Activated naive CD8-positive, alpha-beta T cell treated with anti-CD3 and anti-CD28 coated beads, Interleukin-2, amount 10 ng/mL, durations not matched to agents 7 days and 5 days (primary cell): ENCODE measurements around the gene LRRC19. TPM values are rescaled to one million over a fixed set of nuclear protein-coding genes. Genes with fewer than 3 reads are reported as not detected.

ENCODE experiments used
- ATAC-seq: fragments of 150-1000 bp; cut with Tn5 transposase; one replicate; pipeline ENCODE4 v1.10.0; 2021; ENCODE audit warnings: low read depth, moderate library complexity
- POLR2A ChIA-PET: fragments of 350-600 bp; sonication (Branson Sonifier 250); formaldehyde crosslinking; loops from one replicate; lab custom pipeline; 2021; ENCODE audit warnings: antibody characterized with exemption; lab: Charles Lee
- DNase-seq: peaks from one replicate; pipeline ENCODE4 v3.0.0; 2021
- H3K27ac Mint-ChIP-seq: one replicate; pipeline ENCODE4 v1.8.0; 2022; ENCODE audit warnings: mild to moderate bottlenecking, mixed read lengths
- H3K27me3 Mint-ChIP-seq: one replicate; pipeline ENCODE4 v1.8.0; 2022; ENCODE audit warnings: mild to moderate bottlenecking, moderate library complexity, mixed read lengths
- H3K36me3 Mint-ChIP-seq: one replicate; pipeline ENCODE4 v1.8.0; 2021; ENCODE audit warnings: mild to moderate bottlenecking, mixed read lengths
- H3K4me1 Mint-ChIP-seq: one replicate; pipeline ENCODE4 v1.8.0; 2021; ENCODE audit warnings: mixed read lengths
- H3K4me3 Mint-ChIP-seq: one replicate; pipeline ENCODE4 v1.8.0; 2022; ENCODE audit warnings: mild to moderate bottlenecking, moderate library complexity, mixed read lengths
- H3K9me3 Mint-ChIP-seq: one replicate; pipeline ENCODE4 v1.8.0; 2021; ENCODE audit warnings: mixed read lengths
- total RNA-seq, 2 experiments: library from RNA; stranded (reverse); gene quantifications; one replicate each; pipeline ENCODE4 v1.2.3, GENCODE V29; 2021

The LRRC19 gene, protein sequence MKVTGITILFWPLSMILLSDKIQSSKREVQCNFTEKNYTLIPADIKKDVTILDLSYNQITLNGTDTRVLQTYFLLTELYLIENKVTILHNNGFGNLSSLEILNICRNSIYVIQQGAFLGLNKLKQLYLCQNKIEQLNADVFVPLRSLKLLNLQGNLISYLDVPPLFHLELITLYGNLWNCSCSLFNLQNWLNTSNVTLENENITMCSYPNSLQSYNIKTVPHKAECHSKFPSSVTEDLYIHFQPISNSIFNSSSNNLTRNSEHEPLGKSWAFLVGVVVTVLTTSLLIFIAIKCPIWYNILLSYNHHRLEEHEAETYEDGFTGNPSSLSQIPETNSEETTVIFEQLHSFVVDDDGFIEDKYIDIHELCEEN
- total RNA-seq, result not detected

DNA sequence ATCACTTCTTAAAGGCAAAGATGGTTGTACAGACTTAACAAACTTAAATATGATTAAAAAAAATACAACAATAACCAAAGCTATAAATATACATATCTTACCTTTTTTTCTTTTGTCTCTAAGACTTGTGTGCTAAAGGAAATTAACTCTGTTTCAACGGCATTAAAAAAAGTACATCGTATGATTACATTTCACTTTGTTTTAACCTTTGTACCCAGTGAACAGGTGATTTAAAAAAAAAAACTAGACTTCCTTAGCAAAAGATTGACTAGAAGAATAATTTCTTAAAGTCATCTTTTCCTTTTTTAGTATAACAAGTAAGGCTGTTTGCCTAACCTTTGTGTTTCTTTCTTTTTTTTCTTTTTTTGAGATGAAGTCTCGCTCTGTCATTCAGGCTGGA, at the start of gene LRRC19:
Gene LRRC19, minus strand, starts transcription at position 182 of the 400 bp plus-strand sequence. CDS start 5,978 bp downstream, outside the sequence.
- no peaks in the 10 kb centered on the region for H3K4me1 Mint-ChIP-seq
- POLR2A ChIA-PET, result no interaction called here
- H3K4me3 Mint-ChIP-seq, result no peak within 1 kb of the TSS
- ATAC-seq (no peak), DNase-seq (no peak)
- H3K27ac Mint-ChIP-seq, result no peak within 1 kb of the TSS
- peaks cover 1% of the 10 kb centered on the region for H3K9me3 Mint-ChIP-seq
- peaks cover 1% of the 10 kb centered on the region for H3K36me3 Mint-ChIP-seq
- no peaks in the 10 kb centered on the region for H3K27me3 Mint-ChIP-seq

DNA sequence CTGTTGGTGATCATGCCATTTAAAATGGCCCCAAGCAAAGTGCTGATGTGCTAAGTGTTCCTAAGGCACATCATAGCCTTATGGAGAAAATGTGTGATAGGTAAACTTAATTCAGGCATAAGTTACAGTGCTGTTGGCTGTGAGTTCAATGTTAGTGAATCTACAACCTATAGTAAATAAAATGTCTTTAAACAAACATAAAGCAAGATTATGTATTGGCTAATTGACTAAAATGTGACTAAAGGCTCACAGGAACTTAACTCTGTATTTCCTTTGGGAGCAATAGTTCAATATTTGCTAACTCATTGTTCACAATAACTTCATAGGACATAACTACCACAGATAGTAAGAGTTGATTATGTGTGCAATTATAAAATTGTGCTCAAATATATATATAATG, 49.4 kb upstream of the LRRC19 start:
- DNase-seq (no peak), ATAC-seq (no peak)
- no peak overlapping the region for H3K4me3 Mint-ChIP-seq
- no peak overlapping the region for H3K27ac Mint-ChIP-seq
- POLR2A ChIA-PET, result no interaction called here
- H3K4me1 Mint-ChIP-seq, result no peaks in the 10 kb centered on the region
- no peaks in the 10 kb centered on the region for H3K9me3 Mint-ChIP-seq
- no peaks in the 10 kb centered on the region for H3K27me3 Mint-ChIP-seq
- no peaks in the 10 kb centered on the region for H3K36me3 Mint-ChIP-seq

DNA sequence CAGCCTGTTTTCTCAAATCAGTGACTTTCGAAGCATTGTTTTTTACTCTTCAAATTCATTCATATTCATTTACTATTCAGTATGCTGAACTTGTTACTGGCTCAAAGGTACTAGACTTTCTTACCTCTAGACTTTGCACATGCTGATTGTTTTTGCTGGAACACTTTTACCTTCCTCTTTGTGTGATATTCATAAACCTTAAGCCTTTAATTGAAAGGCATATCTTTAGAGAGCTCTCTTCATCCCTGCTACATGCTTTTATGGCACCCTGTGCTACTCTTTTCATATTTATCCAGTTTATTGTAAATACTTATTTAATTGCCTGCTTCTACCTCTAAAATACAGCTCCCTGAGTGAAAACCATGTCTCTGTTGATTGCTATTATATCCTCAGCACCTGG, 48.7 kb upstream of the LRRC19 start:
- no peak overlapping the region for H3K4me3 Mint-ChIP-seq
- POLR2A ChIA-PET, result no interaction called here

DNA sequence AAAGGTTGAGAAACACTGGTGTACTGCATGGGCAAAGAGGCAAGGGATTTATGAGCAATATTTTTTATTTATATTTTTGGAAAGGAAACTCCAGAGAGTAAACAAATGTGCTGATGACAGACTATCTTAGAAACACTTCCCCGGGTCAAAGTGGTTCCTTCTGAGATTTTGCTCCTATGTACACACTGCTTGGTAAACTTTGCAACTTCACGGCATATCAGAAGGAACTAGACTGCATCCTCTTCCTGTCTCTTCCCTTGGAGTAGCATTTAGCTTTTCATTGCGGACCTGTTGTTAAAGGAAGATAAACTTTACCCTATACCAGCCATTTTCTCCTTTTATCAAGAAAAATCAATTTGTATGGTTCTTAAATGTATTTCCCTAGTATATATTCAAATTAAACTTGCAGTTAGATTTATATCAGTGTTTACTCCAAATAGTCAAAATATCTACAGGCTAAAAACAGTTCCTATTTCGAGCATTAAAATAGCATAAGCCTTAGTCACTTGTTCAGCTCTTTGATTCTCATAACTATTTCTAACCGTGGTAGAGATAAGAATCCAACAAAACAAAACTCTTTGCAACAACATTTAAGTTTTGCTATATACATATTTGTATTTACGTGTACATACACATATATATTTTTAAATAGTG, 48.0 kb upstream of the LRRC19 start:
- no peaks in the 10 kb centered on the region for H3K36me3 Mint-ChIP-seq

More for the DNA sequence above, 48.7 kb upstream of the LRRC19 start:
- no peaks in the 10 kb centered on the region for H3K27me3 Mint-ChIP-seq
- DNase-seq (no peak), ATAC-seq (no peak)
- no peak overlapping the region for H3K27ac Mint-ChIP-seq
- no peaks in the 10 kb centered on the region for H3K9me3 Mint-ChIP-seq
- H3K36me3 Mint-ChIP-seq, result no peaks in the 10 kb centered on the region
- no peaks in the 10 kb centered on the region for H3K4me1 Mint-ChIP-seq

DNA sequence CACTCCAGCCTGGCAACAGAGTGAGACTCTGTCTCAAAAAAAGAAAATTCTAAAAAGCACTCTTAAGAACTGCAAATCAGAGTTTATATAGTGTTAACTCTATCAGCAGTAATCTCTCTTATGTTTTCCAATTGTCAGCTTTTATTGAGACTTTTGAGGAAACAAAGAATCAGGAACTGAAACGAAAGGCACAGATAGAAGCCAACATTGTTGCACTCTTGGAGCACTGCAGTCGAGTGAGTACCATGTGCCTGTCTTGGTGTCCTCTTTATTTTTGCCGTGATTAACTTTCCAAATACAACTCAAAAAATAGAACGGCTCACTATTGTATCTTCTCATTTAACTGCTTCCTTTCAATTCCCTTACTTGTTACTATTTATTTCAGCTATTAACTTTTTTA, 41.7 kb upstream of the LRRC19 start:
- no peaks in the 10 kb centered on the region for H3K36me3 Mint-ChIP-seq
- POLR2A ChIA-PET, result no interaction called here

More for the DNA sequence above, 48.0 kb upstream of the LRRC19 start:
- Mint-ChIP-seq H3K4me1 (no peaks in the 10 kb centered on the region), H3K27me3 (no peaks in the 10 kb centered on the region), H3K27ac (no peak overlapping the region), H3K9me3 (no peaks in the 10 kb centered on the region), H3K4me3 (no peak overlapping the region)
- DNase-seq (no peak), ATAC-seq (no peak)
- POLR2A ChIA-PET, result no interaction called here

DNA sequence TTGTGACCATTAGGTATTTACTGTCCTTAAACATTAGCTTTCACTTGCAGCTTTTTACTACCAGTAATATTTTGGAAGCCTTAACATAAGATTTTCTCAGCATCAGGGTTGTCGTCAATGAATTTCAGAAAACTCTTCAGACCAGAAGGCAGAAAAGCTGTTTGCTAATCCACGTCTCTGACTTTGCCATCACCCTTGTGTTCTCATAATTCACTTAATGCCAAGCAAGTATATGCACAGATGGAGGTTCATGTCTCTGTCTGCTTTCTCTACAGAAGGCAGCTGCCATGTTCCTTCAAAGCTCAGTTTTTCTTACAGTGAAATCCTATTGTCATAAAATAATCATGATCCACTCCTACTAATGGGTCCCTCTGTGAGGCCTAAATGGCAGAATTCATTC, 37.7 kb upstream of the LRRC19 start:
- H3K27me3 Mint-ChIP-seq, result no peaks in the 10 kb centered on the region
- no peak for ATAC-seq

More for the DNA sequence above, 41.7 kb upstream of the LRRC19 start:
- H3K27ac Mint-ChIP-seq, result no peak overlapping the region
- DNase-seq (no peak), ATAC-seq (no peak)
- no peaks in the 10 kb centered on the region for H3K4me1 Mint-ChIP-seq
- no peaks in the 10 kb centered on the region for H3K27me3 Mint-ChIP-seq
- H3K9me3 Mint-ChIP-seq, result no peaks in the 10 kb centered on the region
- no peak overlapping the region for H3K4me3 Mint-ChIP-seq

DNA sequence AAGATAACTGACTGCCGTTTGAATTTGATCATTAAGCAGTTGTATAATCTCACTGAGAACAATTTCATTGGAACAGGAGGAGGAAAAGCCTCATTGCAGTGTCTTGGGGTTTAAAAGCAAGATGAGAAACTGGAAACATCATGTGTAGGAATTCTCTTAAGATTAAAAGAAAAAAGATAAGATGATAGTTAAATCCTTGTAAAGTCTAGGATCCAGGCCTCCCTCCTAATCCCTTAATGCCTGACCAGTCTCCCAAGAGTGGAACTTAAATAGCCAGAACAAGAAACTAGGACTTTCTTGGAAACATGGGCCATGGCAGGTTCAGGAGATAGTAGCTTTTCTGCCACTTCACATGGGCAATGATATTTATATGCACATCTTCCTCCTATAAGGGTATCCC, 37.0 kb upstream of the LRRC19 start:
- no peaks in the 10 kb centered on the region for H3K9me3 Mint-ChIP-seq
- no peak overlapping the region for H3K4me3 Mint-ChIP-seq
- H3K36me3 Mint-ChIP-seq, result no peaks in the 10 kb centered on the region
- no peak overlapping the region for H3K27ac Mint-ChIP-seq
- no peaks in the 10 kb centered on the region for H3K4me1 Mint-ChIP-seq
- POLR2A ChIA-PET, result no interaction called here
- ATAC-seq (no peak), DNase-seq (no peak)
- H3K27me3 Mint-ChIP-seq, result no peaks in the 10 kb centered on the region

More for the DNA sequence above, 37.7 kb upstream of the LRRC19 start:
- Mint-ChIP-seq H3K27ac (no peak overlapping the region), H3K36me3 (no peaks in the 10 kb centered on the region), H3K4me3 (no peak overlapping the region), H3K9me3 (no peaks in the 10 kb centered on the region), H3K4me1 (no peaks in the 10 kb centered on the region)
- POLR2A ChIA-PET, result no interaction called here
- DNase-seq, result no peak

DNA sequence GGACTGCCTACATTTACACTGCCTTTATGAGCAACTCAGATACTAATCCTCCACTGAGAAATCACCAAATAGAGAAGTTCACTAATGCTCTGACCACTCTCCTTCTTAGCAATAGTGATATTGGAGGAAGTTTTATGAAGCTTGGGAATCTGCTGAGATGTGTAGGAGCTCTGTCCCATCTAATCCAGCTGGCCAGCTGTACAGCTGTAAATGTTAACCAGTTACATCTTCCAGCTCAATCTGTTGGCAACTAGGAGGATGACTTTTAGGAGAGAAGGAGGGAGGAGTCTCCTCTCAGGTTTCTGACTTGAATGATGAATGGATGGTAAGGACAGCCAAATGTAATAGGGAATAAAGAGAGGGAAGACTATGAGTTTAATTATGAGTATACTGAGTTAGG, 36.3 kb upstream of the LRRC19 start:
- POLR2A ChIA-PET, result no interaction called here
- Mint-ChIP-seq H3K4me1 (no peaks in the 10 kb centered on the region), H3K4me3 (no peak overlapping the region), H3K27ac (no peak overlapping the region), H3K27me3 (no peaks in the 10 kb centered on the region), H3K9me3 (no peaks in the 10 kb centered on the region), H3K36me3 (peaks cover 1% of the 10 kb centered on the region)
- ATAC-seq (no peak), DNase-seq (no peak)

DNA sequence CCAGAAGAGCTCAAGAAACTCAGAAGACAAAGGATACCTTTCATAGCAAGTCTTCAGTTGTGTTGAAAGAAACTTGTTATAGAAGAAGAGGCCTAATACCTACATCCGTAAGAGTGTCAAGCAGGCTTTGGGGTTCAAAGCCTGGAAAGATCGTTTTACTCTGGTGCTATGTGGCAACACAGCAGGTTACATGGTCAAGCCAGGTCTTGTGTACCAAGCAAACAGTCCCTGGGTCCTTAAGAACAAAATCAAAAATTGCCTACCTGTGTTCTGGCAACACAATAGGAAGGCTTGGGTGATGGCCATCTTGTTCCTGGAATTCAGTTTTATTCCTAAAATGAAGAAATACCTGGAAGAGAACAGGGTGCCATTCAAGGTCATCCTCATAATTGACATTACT, 32.0 kb upstream of the LRRC19 start:
- no peak for DNase-seq
- peaks cover 1% of the 10 kb centered on the region for H3K36me3 Mint-ChIP-seq
- H3K4me3 Mint-ChIP-seq, result no peak overlapping the region
- no peak overlapping the region for H3K27ac Mint-ChIP-seq
- POLR2A ChIA-PET, result no interaction called here
- H3K4me1 Mint-ChIP-seq, result no peaks in the 10 kb centered on the region
- no peaks in the 10 kb centered on the region for H3K27me3 Mint-ChIP-seq
- no peak for ATAC-seq
- H3K9me3 Mint-ChIP-seq, result no peaks in the 10 kb centered on the region

DNA sequence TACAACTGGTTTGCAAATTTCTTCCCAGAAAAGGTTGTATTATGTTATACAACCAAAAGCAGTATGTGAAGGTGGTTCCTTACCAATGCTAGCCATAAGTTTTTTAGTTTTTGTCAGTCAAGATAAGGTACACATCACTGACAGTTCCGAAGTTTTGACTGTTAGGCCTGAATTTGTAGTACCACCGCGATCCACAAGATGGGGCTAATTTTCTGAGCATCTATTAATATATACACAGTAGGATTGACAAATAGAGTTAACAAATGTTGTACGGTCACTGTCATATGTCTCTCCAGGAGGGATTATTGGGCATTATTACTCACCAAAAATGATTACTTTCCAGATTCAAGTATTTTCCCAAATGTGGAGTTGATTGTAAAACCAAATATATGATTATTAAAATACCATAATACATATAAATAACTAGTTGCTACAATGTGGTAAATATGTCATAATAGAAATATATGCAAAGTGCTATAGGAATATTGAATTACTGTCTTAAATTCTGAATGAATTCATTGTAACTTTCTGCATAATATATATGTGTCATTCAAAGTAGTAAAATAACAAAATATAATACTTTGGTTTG, 28.4 kb upstream of the LRRC19 start:
- Mint-ChIP-seq H3K4me1 (no peaks in the 10 kb centered on the region), H3K27me3 (no peaks in the 10 kb centered on the region), H3K36me3 (peaks cover 1% of the 10 kb centered on the region), H3K4me3 (no peak overlapping the region), H3K27ac (no peak overlapping the region), H3K9me3 (no peaks in the 10 kb centered on the region)
- peak; percentile 63 for ATAC-seq
- POLR2A ChIA-PET, result no interaction called here
- DNase-seq, result peak; percentile 38

DNA sequence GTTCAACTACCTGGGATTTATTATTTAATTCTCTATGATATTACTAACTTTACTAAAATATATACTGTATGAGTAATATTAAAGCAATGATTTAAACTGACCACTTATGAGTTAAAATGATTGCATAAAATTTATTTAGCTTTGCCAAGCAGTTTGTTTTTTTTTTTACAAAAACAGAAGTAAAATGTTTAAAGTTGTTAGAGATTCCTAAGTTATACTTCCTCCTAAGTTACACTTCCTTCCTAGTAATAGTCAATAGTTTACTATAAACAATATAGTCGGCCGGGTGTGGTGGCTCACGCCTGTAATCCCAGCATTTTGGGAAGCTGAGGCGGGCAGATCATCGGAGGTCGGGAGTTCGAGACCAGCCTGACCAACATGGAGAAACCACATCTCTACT, 23.7 kb upstream of the LRRC19 start:
- no peaks in the 10 kb centered on the region for H3K27me3 Mint-ChIP-seq

DNA sequence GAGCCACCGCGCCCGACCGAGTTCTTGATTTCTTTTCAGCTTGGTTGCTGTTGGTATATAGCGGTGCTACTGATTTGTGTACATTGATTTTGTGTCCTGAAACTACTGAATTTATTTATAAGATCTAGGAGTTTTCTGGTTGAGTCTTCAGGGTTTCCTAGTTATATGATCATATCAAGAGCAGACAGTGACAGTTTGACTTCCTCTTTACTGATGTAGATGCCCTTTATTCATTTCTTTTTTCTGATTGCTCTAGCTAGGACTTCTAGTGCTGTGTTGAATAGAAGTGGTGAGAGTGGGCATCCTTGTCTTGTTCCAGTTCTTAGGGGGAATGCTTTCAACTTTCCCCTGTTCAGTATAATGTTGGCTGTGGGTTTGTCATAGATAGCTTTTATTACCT, 17.4 kb upstream of the LRRC19 start:
- no peaks in the 10 kb centered on the region for H3K4me1 Mint-ChIP-seq
- H3K36me3 Mint-ChIP-seq, result peaks cover 18% of the 10 kb centered on the region
- H3K9me3 Mint-ChIP-seq, result peaks cover 5% of the 10 kb centered on the region
- H3K4me3 Mint-ChIP-seq, result no peak overlapping the region
- DNase-seq (no peak), ATAC-seq (no peak)
- POLR2A ChIA-PET, result interaction anchor here (0.7 kb wide), 1 partner anchor 112 kb away, joined by 4 read pairs; no protein-coding TSS in a partner anchor
- no peaks in the 10 kb centered on the region for H3K27me3 Mint-ChIP-seq
- H3K27ac Mint-ChIP-seq, result no peak overlapping the region

More for the DNA sequence above, 23.7 kb upstream of the LRRC19 start:
- POLR2A ChIA-PET, result no interaction called here
- ATAC-seq (no peak), DNase-seq (no peak)
- peaks cover 9% of the 10 kb centered on the region for H3K36me3 Mint-ChIP-seq
- H3K4me1 Mint-ChIP-seq, result no peaks in the 10 kb centered on the region
- no peak overlapping the region for H3K27ac Mint-ChIP-seq
- peaks cover 2% of the 10 kb centered on the region for H3K9me3 Mint-ChIP-seq
- no peak overlapping the region for H3K4me3 Mint-ChIP-seq

DNA sequence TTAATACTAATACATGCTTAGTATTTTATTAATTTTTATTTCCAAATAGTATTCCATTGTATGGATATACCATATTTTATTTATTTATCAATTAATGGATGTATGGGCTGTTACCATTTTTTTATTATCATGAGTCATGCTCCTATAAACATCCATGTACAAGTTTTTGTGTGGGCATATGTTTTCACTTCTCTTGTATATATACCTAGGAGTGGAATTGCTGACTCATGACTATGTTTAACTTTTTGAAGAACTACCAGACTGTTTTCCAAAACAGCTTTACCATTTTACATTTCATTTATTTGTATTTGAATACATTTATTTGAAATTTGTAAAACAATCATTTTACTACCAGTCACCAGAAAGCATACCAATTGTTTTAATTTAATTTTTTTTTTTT, 14.1 kb upstream of the LRRC19 start:
- no peak overlapping the region for H3K4me3 Mint-ChIP-seq
- H3K36me3 Mint-ChIP-seq, result peaks cover 12% of the 10 kb centered on the region
- POLR2A ChIA-PET, result no interaction called here
- peaks cover 4% of the 10 kb centered on the region for H3K9me3 Mint-ChIP-seq
- ATAC-seq (no peak), DNase-seq (no peak)
- no peaks in the 10 kb centered on the region for H3K4me1 Mint-ChIP-seq
- no peaks in the 10 kb centered on the region for H3K27me3 Mint-ChIP-seq
- H3K27ac Mint-ChIP-seq, result no peak overlapping the region
